Naive thymus-derived CD8-positive, alpha-beta T cell (primary cell): ENCODE data around the gene SOX30. TPM values are rescaled to one million over a fixed set of nuclear protein-coding genes. Genes with fewer than 3 reads are reported as not detected.

ENCODE experiments used
- ATAC-seq, 2 donors: fragments of 150-1000 bp; cut with Tn5 transposase in 1 of 2; sonication (Bioruptor Pico), chemical (Tn5 transposase) in 1 of 2; 1 replicate in 1 of 2; 2 replicates in 1 of 2; pipeline ENCODE4 v1.10.0; 2021; ENCODE audit warnings: mild to moderate bottlenecking in 2 of 2, moderate library complexity in 2 of 2
- POLR2A ChIA-PET: fragments of 350-600 bp; sonication (Branson Sonifier 250); formaldehyde crosslinking; loops from one replicate; lab custom pipeline; 2021; ENCODE audit warnings: antibody characterized with exemption; lab: Charles Lee
- DNase-seq, 10 donors: peaks; one replicate each; pipeline versions ENCODE4 v3.0.0 to v3.0.0-alpha.2; 2020 to 2022
- H3K27ac Mint-ChIP-seq, 10 donors: one replicate each; pipeline ENCODE4 v1.8.0; 2020 to 2022; ENCODE audit warnings: mild to moderate bottlenecking in 10 of 10, mixed read lengths in 10 of 10, moderate library complexity in 4 of 10, inconsistent platforms in 1 of 10
- H3K27me3 Mint-ChIP-seq, 5 donors: one replicate each; pipeline ENCODE4 v1.8.0; 2021 to 2022; ENCODE audit warnings: mixed read lengths in 5 of 5
- H3K36me3 Mint-ChIP-seq, 3 donors: one replicate each; pipeline ENCODE4 v1.8.0; 2020 to 2022; ENCODE audit warnings: mixed read lengths in 3 of 3, mild to moderate bottlenecking in 2 of 3, inconsistent platforms in 1 of 3
- H3K4me1 Mint-ChIP-seq, 4 donors: one replicate each; pipeline ENCODE4 v1.8.0; 2021 to 2022; ENCODE audit warnings: mixed read lengths in 4 of 4
- H3K4me3 Mint-ChIP-seq, 10 donors: one replicate each; pipeline ENCODE4 v1.8.0; 2020 to 2022; ENCODE audit warnings: mild to moderate bottlenecking in 10 of 10, mixed read lengths in 10 of 10, moderate library complexity in 6 of 10, inconsistent platforms in 1 of 10
- H3K9me3 Mint-ChIP-seq, 9 donors: one replicate each; pipeline ENCODE4 v1.8.0; 2020 to 2022; ENCODE audit warnings: mixed read lengths in 9 of 9, mild to moderate bottlenecking in 3 of 9, inconsistent platforms in 1 of 9, moderate library complexity in 1 of 9
- polyA plus RNA-seq, 3 donors: library from polyadenylated mRNA; unstranded; fragments of 300-500 nt; fragmentation: Illumina TruSeq; gene quantifications; one replicate each; pipeline ENCODE4 v1.2.3, GENCODE V29; 2021
- total RNA-seq, 8 experiments: library from RNA in 2 of 8; stranded (reverse) in 2 of 8; gene quantifications; one replicate each; pipeline ENCODE4 v1.2.3 and lab custom pipeline; 2021 to 2026

Gene SOX30
- total and polyA plus RNA-seq, 5 experiments from 2014 or later, result 0.07 to 0.44 (median 0.14) TPM

- ATAC-seq (no peak), DNase-seq (no peak)
- Mint-ChIP-seq H3K4me3 (no peak overlapping the region), H3K27me3 (peaks cover 4 to 25% (median 20%) of the 10 kb centered on the region in 5 donors), H3K9me3 (no peaks in the 10 kb centered on the region), H3K36me3 (peaks cover 0 to 3% (median 0%) of the 10 kb centered on the region in 3 donors), H3K27ac (no peak overlapping the region), H3K4me1 (peaks cover 3 to 48% (median 8%) of the 10 kb centered on the region in 4 donors)
- POLR2A ChIA-PET, result no interaction called here
These were observed 74.0 kb downstream of the SOX30 start for GRCh38 chr5:157578079-157578780.

GRCh38 chr5:157576678-157577077 lies 75.6 kb downstream of the SOX30 start:
- no peaks in the 10 kb centered on the region for H3K9me3 Mint-ChIP-seq
- DNase-seq (no peak), ATAC-seq (no peak)
- peaks cover 0 to 3% (median 0%) of the 10 kb centered on the region in 3 donors for H3K36me3 Mint-ChIP-seq
- H3K27ac Mint-ChIP-seq, result peak overlapping the region in 1 of 10 donors; percentile 4
- peaks cover 4 to 27% (median 22%) of the 10 kb centered on the region in 5 donors for H3K27me3 Mint-ChIP-seq
- H3K4me1 Mint-ChIP-seq, result peaks cover 3 to 51% (median 9%) of the 10 kb centered on the region in 4 donors
- H3K4me3 Mint-ChIP-seq, result peak overlapping the region in 2 of 10 donors; percentile 28 to 56
- POLR2A ChIA-PET, result no interaction called here

Other genes with a start within 250 kb of the SOX30 start
- under 1 TPM; 0.11 to 0.26 TPM for gene NIPAL4, start 192.2 kb downstream of the SOX30 start, total RNA-seq
- not detected for gene NIPAL4, start 192.2 kb downstream of the SOX30 start, polyA plus RNA-seq
- gene ADAM19, start 76.7 kb downstream of the SOX30 start, total RNA-seq, result 1 to 10 TPM; 3.6 TPM
- gene ADAM19, start 76.7 kb downstream of the SOX30 start, polyA plus RNA-seq, result under 1 TPM in 2 of 3 donors, not detected in 1; 0.08 to 0.14 TPM
- gene C5orf52, start 19.1 kb upstream of the SOX30 start, total RNA-seq, result not detected
- not detected for gene C5orf52, start 19.1 kb upstream of the SOX30 start, polyA plus RNA-seq
- gene THG1L, start 79.0 kb upstream of the SOX30 start, total RNA-seq, result 10 to 100 TPM; 13.4 TPM
- gene THG1L, start 79.0 kb upstream of the SOX30 start, polyA plus RNA-seq, result 1 to 10 TPM; 6.3 to 9.0 (median 8.0) TPM
- 1 to 10 TPM; 5.1 to 5.2 TPM for gene LSM11, start 91.3 kb upstream of the SOX30 start, total RNA-seq
- gene LSM11, start 91.3 kb upstream of the SOX30 start, polyA plus RNA-seq, result under 1 TPM; 0.36 to 0.64 (median 0.42) TPM
- 10 to 100 TPM; 65.7 to 68.7 TPM for gene CLINT1, start 206.7 kb upstream of the SOX30 start, total RNA-seq
- 10 to 100 TPM; 64.7 to 75.5 (median 65.0) TPM for gene CLINT1, start 206.7 kb upstream of the SOX30 start, polyA plus RNA-seq